ENCODE data around the gene TENM4.

DNA sequence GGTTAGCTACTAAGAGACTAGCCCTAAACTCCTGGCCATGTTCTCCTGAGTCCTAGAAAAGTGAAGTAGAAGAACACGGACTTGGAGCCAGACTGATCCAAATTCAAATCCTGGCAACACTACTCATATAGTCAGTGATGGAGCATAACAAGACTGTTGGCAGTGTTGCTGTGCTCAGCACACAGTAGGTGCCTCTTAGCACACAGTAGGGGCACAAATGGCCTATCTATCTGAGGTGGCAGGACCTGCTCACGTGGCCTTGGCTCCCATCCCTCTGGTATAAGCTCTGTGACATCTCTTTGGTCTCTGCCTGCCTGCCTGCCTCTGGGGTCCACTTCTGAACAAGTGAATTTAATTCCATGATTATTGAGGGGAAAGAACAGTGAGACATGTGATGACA, 15.4 kb downstream of the TENM4 start:
- TF ChIP-seq CTCF (IDR thresholded peaks at IDR 0.05) (no peak), SIN3A (IDR thresholded peaks at IDR 0.05; ENCODE audit: borderline replicate concordance, insufficient read depth, low read depth, low read length) (no peak), POLR2AphosphoS5 (IDR thresholded peaks at IDR 0.05; ENCODE audit: low read depth, low read length) (no peak), TCF7L2 (IDR thresholded peaks at IDR 0.05; ENCODE audit: low read depth, low read length) (no peak), REST (IDR thresholded peaks at IDR 0.05; ENCODE audit: insufficient read depth in 1 of 2, low read depth in 2 of 2, low read length in 1 of 2) (no peak)
